ENCODE measurements around the gene WDFY3. TPM values are rescaled to one million over a fixed set of nuclear protein-coding genes. Genes with fewer than 3 reads are reported as not detected.

Gene WDFY3
- total RNA-seq, 4 donors from 2014 or later, result 73.2 to 98.4 (median 90.2) TPM

DNA sequence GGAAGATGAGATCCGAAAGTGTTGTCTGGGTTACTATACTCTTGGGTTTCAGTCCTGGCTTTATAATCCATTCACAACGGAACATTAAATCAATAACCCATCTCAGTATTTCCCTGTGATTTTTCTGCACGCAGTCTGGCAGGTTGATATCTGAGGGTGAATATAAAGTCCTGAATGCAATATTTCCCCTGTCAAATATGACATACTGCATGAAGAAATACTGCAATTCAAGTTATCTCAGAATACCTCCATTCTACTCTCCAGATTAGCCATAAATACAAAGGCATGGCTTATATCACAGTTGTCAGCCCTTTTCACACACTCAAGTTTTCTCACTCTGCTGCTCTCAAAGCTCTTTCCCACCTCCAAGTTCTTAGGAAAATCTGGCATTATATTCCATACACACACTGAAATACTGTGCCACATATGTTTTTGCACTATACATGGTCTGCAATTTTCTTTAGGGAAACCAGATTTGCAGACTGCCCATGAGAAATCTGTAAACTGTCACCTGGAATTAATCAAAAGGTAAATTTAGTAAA lies 64.7 kb downstream of the WDFY3 start:
- H3K4me3 ChIP-seq (ENCODE audit: low read depth, poor library complexity, severe bottlenecking), result no peak overlapping the region
- intact Hi-C loops (cut with DNase I; ENCODE audit: low total_unique reads), result no loop called here
- TF ChIP-seq POLR2A (IDR thresholded peaks at IDR 0.05), result no peak
- TF ChIP-seq, protein P1, sequence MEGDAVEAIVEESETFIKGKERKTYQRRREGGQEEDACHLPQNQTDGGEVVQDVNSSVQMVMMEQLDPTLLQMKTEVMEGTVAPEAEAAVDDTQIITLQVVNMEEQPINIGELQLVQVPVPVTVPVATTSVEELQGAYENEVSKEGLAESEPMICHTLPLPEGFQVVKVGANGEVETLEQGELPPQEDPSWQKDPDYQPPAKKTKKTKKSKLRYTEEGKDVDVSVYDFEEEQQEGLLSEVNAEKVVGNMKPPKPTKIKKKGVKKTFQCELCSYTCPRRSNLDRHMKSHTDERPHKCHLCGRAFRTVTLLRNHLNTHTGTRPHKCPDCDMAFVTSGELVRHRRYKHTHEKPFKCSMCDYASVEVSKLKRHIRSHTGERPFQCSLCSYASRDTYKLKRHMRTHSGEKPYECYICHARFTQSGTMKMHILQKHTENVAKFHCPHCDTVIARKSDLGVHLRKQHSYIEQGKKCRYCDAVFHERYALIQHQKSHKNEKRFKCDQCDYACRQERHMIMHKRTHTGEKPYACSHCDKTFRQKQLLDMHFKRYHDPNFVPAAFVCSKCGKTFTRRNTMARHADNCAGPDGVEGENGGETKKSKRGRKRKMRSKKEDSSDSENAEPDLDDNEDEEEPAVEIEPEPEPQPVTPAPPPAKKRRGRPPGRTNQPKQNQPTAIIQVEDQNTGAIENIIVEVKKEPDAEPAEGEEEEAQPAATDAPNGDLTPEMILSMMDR (IDR thresholded peaks at IDR 0.05), result no peak
- WGBS, 2 donors, result 96 to 97% methylated on average over 3 of the region's 3 CpGs
- DNase-seq (ENCODE audit: low spot score in 2 of 2), result no peak

DNA sequence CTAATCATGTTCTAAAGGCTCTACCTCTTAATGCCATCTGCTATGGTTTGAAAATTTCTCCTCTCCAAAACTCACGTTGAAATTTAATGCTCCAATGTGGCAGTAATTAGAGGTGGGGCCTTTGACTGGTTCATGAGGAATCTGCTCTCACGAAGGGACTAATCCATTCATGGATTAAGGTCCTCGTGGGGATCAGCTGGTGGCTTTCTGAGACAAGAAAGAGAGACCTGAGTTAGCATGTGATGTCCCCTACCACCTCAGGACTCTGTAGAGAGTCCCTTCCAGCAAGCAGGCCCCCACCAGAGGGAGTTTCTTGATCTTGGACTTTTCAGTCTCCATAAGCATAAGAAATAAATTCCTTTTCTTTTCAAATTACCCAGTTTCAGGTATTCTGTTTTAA lies 65.3 kb downstream of the WDFY3 start:
- TF ChIP-seq, protein P1 (IDR thresholded peaks at IDR 0.05), result no peak
- no peak for DNase-seq (ENCODE audit: low spot score in 2 of 2)
- WGBS, 2 donors, result 55 to 63% methylated on average over 3 of the region's 3 CpGs
- no peak overlapping the region for H3K4me3 ChIP-seq (ENCODE audit: low read depth, poor library complexity, severe bottlenecking)
- intact Hi-C loops (cut with DNase I; ENCODE audit: low total_unique reads), result no loop called here

DNA sequence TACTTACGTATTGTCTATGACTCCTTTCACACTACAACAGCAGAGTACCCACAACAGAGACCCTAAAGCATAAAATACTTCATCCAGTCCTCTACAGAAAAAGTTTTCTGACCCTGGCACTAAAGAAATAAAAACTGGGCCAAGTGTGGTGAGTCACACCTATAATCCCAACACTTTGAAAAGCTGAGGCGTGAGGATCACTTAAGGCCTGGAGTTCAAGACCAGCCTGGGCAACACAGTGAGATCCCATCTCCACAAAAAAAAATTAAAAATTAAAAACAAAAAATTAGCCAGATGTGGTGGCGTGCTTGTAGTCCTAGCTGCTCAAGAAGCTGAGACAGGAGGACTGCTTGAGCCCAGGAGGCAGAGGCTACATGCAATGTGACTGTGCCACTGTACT lies 66.9 kb downstream of the WDFY3 start:
- H3K4me3 ChIP-seq (ENCODE audit: low read depth, poor library complexity, severe bottlenecking), result no peak overlapping the region
- TF ChIP-seq, protein P1 (IDR thresholded peaks at IDR 0.05), result no peak
- no peak for TF ChIP-seq POLR2A (IDR thresholded peaks at IDR 0.05)
- intact Hi-C loops (cut with DNase I; ENCODE audit: low total_unique reads), result no loop called here
- DNase-seq (ENCODE audit: low spot score in 2 of 2), result no peak
- 95 to 98% methylated on average over 3 of the region's 3 CpGs for WGBS, 2 donors

DNA sequence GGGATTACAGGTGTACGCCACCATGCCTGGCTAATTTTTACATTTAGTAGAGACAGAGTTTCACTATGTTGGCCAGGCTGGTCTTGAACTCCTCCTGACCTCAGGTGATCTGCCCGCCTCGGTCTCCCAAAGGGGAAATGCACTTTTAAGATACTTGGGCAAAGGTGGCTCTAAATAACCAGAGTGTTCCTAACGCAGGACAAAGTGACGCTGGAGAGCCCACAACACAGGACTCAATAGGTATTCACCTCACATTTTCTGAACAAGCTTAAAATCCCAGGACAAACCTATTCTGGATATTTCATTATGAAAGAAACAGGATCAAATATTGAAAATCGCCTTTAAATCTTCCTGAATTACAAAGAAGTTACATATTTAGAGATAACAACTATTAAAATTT lies 69.0 kb downstream of the WDFY3 start:
- TF ChIP-seq POLR2A (IDR thresholded peaks at IDR 0.05), result no peak
- TF ChIP-seq, protein P1 (IDR thresholded peaks at IDR 0.05), result no peak
- WGBS, 2 donors, result 97 to 99% methylated on average over 6 of the region's 6 CpGs
- intact Hi-C loops (cut with DNase I; ENCODE audit: low total_unique reads), result no loop called here
- no peak for DNase-seq (ENCODE audit: low spot score in 2 of 2)
- H3K4me3 ChIP-seq (ENCODE audit: low read depth, poor library complexity, severe bottlenecking), result no peak overlapping the region

DNA sequence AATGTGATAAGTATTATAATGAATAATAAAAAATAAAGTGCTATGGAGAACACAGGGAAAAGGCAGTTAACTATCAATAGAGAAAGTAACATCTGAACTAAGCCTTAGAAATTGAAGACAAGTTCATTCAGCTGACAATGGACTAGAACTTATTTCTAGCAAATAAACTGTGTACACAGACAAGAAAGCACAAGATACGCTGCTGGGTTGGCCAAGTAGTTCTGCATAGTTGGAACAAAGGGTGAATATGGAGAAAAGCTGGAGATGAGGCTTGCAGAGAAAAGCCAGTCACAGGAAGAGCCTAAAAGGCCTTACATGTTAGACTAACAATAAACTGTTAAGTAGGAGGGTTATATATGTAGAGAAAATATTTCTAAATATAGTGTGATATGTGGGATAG lies 71.2 kb downstream of the WDFY3 start:
- DNase-seq (ENCODE audit: low spot score in 2 of 2), result no peak
- intact Hi-C loops (cut with DNase I; ENCODE audit: low total_unique reads), result no loop called here
- no peak for TF ChIP-seq POLR2A (IDR thresholded peaks at IDR 0.05)
- TF ChIP-seq, protein P1 (IDR thresholded peaks at IDR 0.05), result no peak
- WGBS, 2 donors, result 94 to 98% methylated on average over 1 of the region's 1 CpG
- no peak overlapping the region for H3K4me3 ChIP-seq (ENCODE audit: low read depth, poor library complexity, severe bottlenecking)

DNA sequence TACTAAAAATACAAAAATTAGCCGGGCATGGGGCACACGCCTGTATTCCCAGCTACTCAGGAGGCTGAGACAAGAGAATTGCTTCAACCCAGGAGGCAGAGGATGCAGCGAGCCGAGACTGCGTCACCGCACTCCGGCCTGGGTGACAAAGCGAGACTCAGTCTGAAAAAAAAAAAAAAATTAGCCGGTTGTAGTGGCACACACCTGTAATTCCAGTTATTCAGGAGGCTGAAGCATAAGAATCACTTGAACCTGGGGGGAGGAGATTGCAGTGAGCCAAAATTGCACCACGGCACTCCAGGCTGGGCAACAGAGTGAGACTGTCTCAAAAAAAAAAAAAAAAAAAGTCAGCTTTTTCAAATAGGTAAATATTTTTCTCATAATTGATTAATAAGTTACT lies 71.9 kb downstream of the WDFY3 start:
- DNase-seq (ENCODE audit: low spot score in 2 of 2), result no peak
- intact Hi-C loops (cut with DNase I; ENCODE audit: low total_unique reads), result no loop called here
- H3K4me3 ChIP-seq (ENCODE audit: low read depth, poor library complexity, severe bottlenecking), result no peak overlapping the region
- TF ChIP-seq, protein P1 (IDR thresholded peaks at IDR 0.05), result no peak
- TF ChIP-seq POLR2A (IDR thresholded peaks at IDR 0.05), result no peak
- 93 to 98% methylated on average over 10 of the region's 10 CpGs for WGBS, 2 donors

Measured in lower leg skin (tissue), 4 donors.